Hippocampal formation (tissue), 2 donors: ENCODE data around the gene PDK2.
A peak's percentile ranks its signal among the peaks of the same experiment; 100 is the strongest.

Experiments
- DNase-seq, 2 donors: peaks; one replicate each; lab custom pipeline; 2025; lab: John Stamatoyannopoulos, UW

PDK2 gene

GRCh38 chr17:50079334-50080095 is 15.6 kb upstream of the PDK2 start:
- DNase-seq: no peak

GRCh38 chr17:50080096-50080480 is 15.1 kb upstream of the PDK2 start:
- no peak for DNase-seq

- DNase-seq: no peak
These were observed 14.3 kb upstream of the PDK2 start for GRCh38 chr17:50080827-50081226.

GRCh38 chr17:50081757-50082156 is 13.4 kb upstream of the PDK2 start:
- DNase-seq: no peak

- DNase-seq: peak in 1 of 2 donors; percentile 18
These were observed 7.8 kb upstream of the PDK2 start for GRCh38 chr17:50087246-50087911.

GRCh38 chr17:50087912-50088405 is 7.2 kb upstream of the PDK2 start:
- DNase-seq: no peak

- no peak for DNase-seq
These were observed 6.0 kb upstream of the PDK2 start for GRCh38 chr17:50088952-50089825.

- no peak for DNase-seq
These were observed 5.1 kb upstream of the PDK2 start for GRCh38 chr17:50090071-50090470.

GRCh38 chr17:50090971-50091917 is 3.9 kb upstream of the PDK2 start:
- no peak for DNase-seq

- DNase-seq: no peak
These were observed 3.2 kb upstream of the PDK2 start for GRCh38 chr17:50091918-50092285.

GRCh38 chr17:50093246-50093645 is 1.9 kb upstream of the PDK2 start:
- no peak for DNase-seq

GRCh38 chr17:50093807-50094206 is 1.3 kb upstream of the PDK2 start:
- DNase-seq: no peak

- peak; percentile 86 to 88 for DNase-seq
These were observed 853 bp upstream of the PDK2 start for GRCh38 chr17:50094243-50094752.

- no peak for DNase-seq
These were observed 481 bp downstream of the PDK2 start for GRCh38 chr17:50095626-50096037.

GRCh38 chr17:50096092-50096491 is 941 bp downstream of the PDK2 start:
- DNase-seq: no peak

GRCh38 chr17:50096758-50097157 is 1.6 kb downstream of the PDK2 start:
- no peak for DNase-seq

- DNase-seq: no peak
These were observed 2.3 kb downstream of the PDK2 start for GRCh38 chr17:50097455-50097854.

- no peak for DNase-seq
These were observed 2.8 kb downstream of the PDK2 start for GRCh38 chr17:50097926-50098325.

- no peak for DNase-seq
These were observed 3.4 kb downstream of the PDK2 start for GRCh38 chr17:50098583-50098982.

GRCh38 chr17:50099003-50099402 is 3.9 kb downstream of the PDK2 start:
- DNase-seq: no peak

GRCh38 chr17:50100480-50100883 is 5.3 kb downstream of the PDK2 start:
- DNase-seq: no peak
